GM19397 (cell line): Measurements from ENCODE around the gene DZANK1.
"Not testable (repeated sequence)": the region's sequence is repeated elsewhere in the genome, so short reads cannot be mapped to it uniquely, and the experiment has no call there.

Source experiments
- ATAC-seq: cut with Tn5 transposase; IDR thresholded peaks from one replicate; pipeline ENCODE4 v1.9.1; 2021; ENCODE audit warnings: mild to moderate bottlenecking, moderate library complexity; ENCODE audit not compliant: unreplicated experiment

The DZANK1 gene

GRCh38 chr20:18440403-18440802 is 26.4 kb downstream of the DZANK1 start:
- no peak for ATAC-seq

- ATAC-seq, result no peak
These were observed 30.0 kb downstream of the DZANK1 start for GRCh38 chr20:18436847-18437246.

- no peak for ATAC-seq
These were observed 35.6 kb downstream of the DZANK1 start for GRCh38 chr20:18431206-18431605.

- ATAC-seq, result no peak
These were observed 36.5 kb downstream of the DZANK1 start for GRCh38 chr20:18430172-18430826.

- no peak for ATAC-seq
These were observed 38.2 kb downstream of the DZANK1 start for GRCh38 chr20:18428490-18429173.

GRCh38 chr20:18427214-18427613 is 39.6 kb downstream of the DZANK1 start:
- ATAC-seq, result no peak

GRCh38 chr20:18421608-18422007 is 45.2 kb downstream of the DZANK1 start:
- ATAC-seq, result no peak

- ATAC-seq, result no peak
These were observed 50.3 kb downstream of the DZANK1 start for GRCh38 chr20:18416486-18416885.

- no peak for ATAC-seq
These were observed 52.7 kb downstream of the DZANK1 start for GRCh38 chr20:18414140-18414539.

GRCh38 chr20:18412221-18412901 is 54.5 kb downstream of the DZANK1 start:
- no peak for ATAC-seq

GRCh38 chr20:18405826-18406225 is 61.0 kb downstream of the DZANK1 start:
- ATAC-seq, result no peak

GRCh38 chr20:18404172-18404571 is 62.7 kb downstream of the DZANK1 start:
- ATAC-seq, result no peak

GRCh38 chr20:18403269-18403668 is 63.6 kb downstream of the DZANK1 start:
- no peak for ATAC-seq

- ATAC-seq, result no peak
These were observed 65.5 kb downstream of the DZANK1 start for GRCh38 chr20:18401305-18401704.

- no peak for ATAC-seq
These were observed 66.4 kb downstream of the DZANK1 start for GRCh38 chr20:18400460-18400859.

- ATAC-seq, result not testable (repeated sequence)
These were observed 68.1 kb downstream of the DZANK1 start for GRCh38 chr20:18398713-18399112.

GRCh38 chr20:18397030-18397429 is 69.8 kb downstream of the DZANK1 start:
- ATAC-seq, result no peak

- ATAC-seq, result no peak
These were observed 71.3 kb downstream of the DZANK1 start for GRCh38 chr20:18395544-18395943.

GRCh38 chr20:18394363-18394762 is 72.5 kb downstream of the DZANK1 start:
- ATAC-seq, result no peak

- ATAC-seq, result no peak
These were observed 75.1 kb downstream of the DZANK1 start for GRCh38 chr20:18391686-18392085.

- ATAC-seq, result no peak
These were observed 76.6 kb downstream of the DZANK1 start for GRCh38 chr20:18390201-18390600.

GRCh38 chr20:18388860-18389259 is 78.0 kb downstream of the DZANK1 start:
- no peak for ATAC-seq
